Measurements from ENCODE around the gene LENG8.

Gene LENG8

GRCh38 chr19:54432144-54432738, 16.8 kb upstream of the LENG8 start:
- TF ChIP-seq REST (IDR thresholded peaks at IDR 0.05; ENCODE audit: low read depth) = no peak
- no peak for TF ChIP-seq TAF1 (IDR thresholded peaks at IDR 0.05; ENCODE audit: low read depth)
- TF ChIP-seq MAX (IDR thresholded peaks at IDR 0.05) = no peak
- TF ChIP-seq EP300 (IDR thresholded peaks at IDR 0.05; ENCODE audit: borderline replicate concordance) = no peak
- no peak for TF ChIP-seq TEAD4 (IDR thresholded peaks at IDR 0.05)
- TF ChIP-seq EGR1 (IDR thresholded peaks at IDR 0.05) = no peak
- no peak for TF ChIP-seq RAD21 (IDR thresholded peaks at IDR 0.05; ENCODE audit: low read depth)
- TF ChIP-seq FOXM1 (IDR thresholded peaks at IDR 0.05; ENCODE audit: borderline replicate concordance, low read depth) = no peak

GRCh38 chr19:54433697-54434096, 15.3 kb upstream of the LENG8 start:
- TF ChIP-seq RAD21 (IDR thresholded peaks at IDR 0.05; ENCODE audit: low read depth) = no peak
- no peak for TF ChIP-seq CREB1 (IDR thresholded peaks at IDR 0.05; ENCODE audit: low read depth)
- no peak for TF ChIP-seq ZBTB7A (IDR thresholded peaks at IDR 0.05; ENCODE audit: low read depth)
- TF ChIP-seq CEBPB (IDR thresholded peaks at IDR 0.05) = no peak
- no peak for TF ChIP-seq EGR1 (IDR thresholded peaks at IDR 0.05)
- no peak for TF ChIP-seq NFIC (IDR thresholded peaks at IDR 0.05)
- no peak for TF ChIP-seq TCF12 (IDR thresholded peaks at IDR 0.05; ENCODE audit: low read depth)
- no peak for TF ChIP-seq FOXM1 (IDR thresholded peaks at IDR 0.05; ENCODE audit: borderline replicate concordance, low read depth)
- TF ChIP-seq USF1 (IDR thresholded peaks at IDR 0.05) = no peak
- TF ChIP-seq YY1 (IDR thresholded peaks at IDR 0.05; ENCODE audit: low read depth) = no peak
- TF ChIP-seq MAX (IDR thresholded peaks at IDR 0.05) = no peak
- no peak for TF ChIP-seq EP300 (IDR thresholded peaks at IDR 0.05; ENCODE audit: borderline replicate concordance)
- no peak for TF ChIP-seq TAF1 (IDR thresholded peaks at IDR 0.05; ENCODE audit: low read depth)
- TF ChIP-seq REST (IDR thresholded peaks at IDR 0.05; ENCODE audit: low read depth) = no peak
- no peak for TF ChIP-seq TEAD4 (IDR thresholded peaks at IDR 0.05)

GRCh38 chr19:54434112-54434872, 14.7 kb upstream of the LENG8 start:
- TF ChIP-seq CEBPB (IDR thresholded peaks at IDR 0.05) = no peak
- no peak for TF ChIP-seq RAD21 (IDR thresholded peaks at IDR 0.05; ENCODE audit: low read depth)
- TF ChIP-seq MAX (IDR thresholded peaks at IDR 0.05) = no peak
- no peak for TF ChIP-seq ZBTB7A (IDR thresholded peaks at IDR 0.05; ENCODE audit: low read depth)
- TF ChIP-seq EGR1 (IDR thresholded peaks at IDR 0.05) = no peak
- no peak for TF ChIP-seq REST (IDR thresholded peaks at IDR 0.05; ENCODE audit: low read depth)
- TF ChIP-seq USF1 (IDR thresholded peaks at IDR 0.05) = no peak

GRCh38 chr19:54434873-54435214, 14.2 kb upstream of the LENG8 start:
- no peak for TF ChIP-seq CEBPB (IDR thresholded peaks at IDR 0.05)
- no peak for TF ChIP-seq REST (IDR thresholded peaks at IDR 0.05; ENCODE audit: low read depth)
- TF ChIP-seq ZBTB7A (IDR thresholded peaks at IDR 0.05; ENCODE audit: low read depth) = no peak
- TF ChIP-seq TEAD4 (IDR thresholded peaks at IDR 0.05) = no peak
- no peak for TF ChIP-seq FOXM1 (IDR thresholded peaks at IDR 0.05; ENCODE audit: borderline replicate concordance, low read depth)
- TF ChIP-seq RAD21 (IDR thresholded peaks at IDR 0.05; ENCODE audit: low read depth) = no peak
- TF ChIP-seq NFIC (IDR thresholded peaks at IDR 0.05) = no peak
- no peak for TF ChIP-seq EP300 (IDR thresholded peaks at IDR 0.05; ENCODE audit: borderline replicate concordance)
- no peak for TF ChIP-seq USF1 (IDR thresholded peaks at IDR 0.05)
- TF ChIP-seq YY1 (IDR thresholded peaks at IDR 0.05; ENCODE audit: low read depth) = no peak
